ENCODE results near the gene PGM2L1.
A peak's percentile ranks its signal among the peaks of the same experiment; 100 is the strongest.

Gene PGM2L1

DNA sequence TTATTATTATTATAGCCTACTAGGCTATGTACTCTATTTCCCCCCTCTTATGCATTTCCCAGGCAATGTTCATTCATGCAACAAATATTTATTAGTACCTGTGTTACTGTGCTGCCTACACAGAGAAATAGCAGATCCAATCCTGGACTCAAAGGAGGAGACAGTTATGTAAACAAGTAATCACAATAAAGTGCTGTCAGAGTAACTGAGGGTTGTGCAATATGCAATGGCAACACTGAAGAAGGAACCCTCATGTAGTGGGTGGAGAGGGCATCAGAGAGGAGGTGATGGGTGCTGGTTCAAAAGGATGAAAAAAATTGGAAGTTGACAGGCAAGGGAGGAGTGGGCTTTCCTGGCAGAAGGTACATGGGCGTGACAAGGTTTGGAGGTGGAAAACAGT, 85.9 kb downstream of the PGM2L1 start:
- FAIRE-seq, result no peak
- TF ChIP-seq POLR2A (IDR thresholded peaks at IDR 0.05; ENCODE audit: low read depth, low read length), result no peak
- no peak for TF ChIP-seq POLR2AphosphoS5 (IDR thresholded peaks at IDR 0.05; ENCODE audit: low read depth, low read length)
- no peak for TF ChIP-seq TAF1 (IDR thresholded peaks at IDR 0.05; ENCODE audit: borderline replicate concordance, low read depth, low read length)
- DNase-seq (ENCODE audit: insufficient read length), result no peak

DNA sequence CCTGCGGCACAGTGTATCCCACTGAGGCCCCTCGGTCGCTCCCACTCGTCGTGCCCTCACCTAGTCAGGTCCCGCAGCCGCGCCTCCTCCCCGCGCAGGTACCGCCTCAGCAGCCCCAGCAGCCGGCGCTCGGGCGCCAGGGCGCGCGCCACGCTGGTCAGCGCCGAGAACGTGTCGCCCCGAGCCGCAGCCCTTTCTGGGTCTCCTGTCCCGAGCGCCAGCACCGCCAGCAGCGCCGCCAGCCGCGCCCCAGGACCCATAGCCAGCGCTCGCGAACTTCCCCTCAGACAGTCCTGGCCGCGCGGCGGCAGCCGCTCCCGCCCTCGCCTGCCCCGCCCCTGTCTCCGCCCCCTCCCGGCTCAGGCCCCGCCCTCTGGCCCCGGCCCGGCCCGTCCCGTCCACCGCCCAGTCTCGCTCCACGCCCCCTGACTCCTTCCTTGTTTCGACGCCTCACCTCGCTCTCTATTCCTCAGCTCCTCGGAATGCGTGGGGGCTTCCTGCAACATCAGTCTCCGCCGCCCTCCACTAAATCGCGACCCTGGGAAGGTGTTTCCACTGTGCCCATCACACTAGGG, 86.8 kb downstream of the PGM2L1 start, which contains the start of gene P4HA3:
P4HA3 (minus strand) TSS at position 289 of the 575 bp plus-strand sequence; CDS start at position 260, 29 bp downstream.
- TF ChIP-seq TAF1 (IDR thresholded peaks at IDR 0.05; ENCODE audit: borderline replicate concordance, low read depth, low read length) (no peak), POLR2AphosphoS5 (IDR thresholded peaks at IDR 0.05; ENCODE audit: low read depth, low read length) (no peak), POLR2A (IDR thresholded peaks at IDR 0.05; ENCODE audit: low read depth, low read length) (no peak)
- FAIRE-seq, result no peak
- DNase-seq (ENCODE audit: insufficient read length), result peak; percentile 33

- no peak for FAIRE-seq
- TF ChIP-seq TAF1 (IDR thresholded peaks at IDR 0.05; ENCODE audit: borderline replicate concordance, low read depth, low read length) (no peak), POLR2AphosphoS5 (IDR thresholded peaks at IDR 0.05; ENCODE audit: low read depth, low read length) (no peak), POLR2A (IDR thresholded peaks at IDR 0.05; ENCODE audit: low read depth, low read length) (no peak)
Measured at GRCh38 chr11:74310857-74311256, 87.4 kb downstream of the PGM2L1 start.

DNA sequence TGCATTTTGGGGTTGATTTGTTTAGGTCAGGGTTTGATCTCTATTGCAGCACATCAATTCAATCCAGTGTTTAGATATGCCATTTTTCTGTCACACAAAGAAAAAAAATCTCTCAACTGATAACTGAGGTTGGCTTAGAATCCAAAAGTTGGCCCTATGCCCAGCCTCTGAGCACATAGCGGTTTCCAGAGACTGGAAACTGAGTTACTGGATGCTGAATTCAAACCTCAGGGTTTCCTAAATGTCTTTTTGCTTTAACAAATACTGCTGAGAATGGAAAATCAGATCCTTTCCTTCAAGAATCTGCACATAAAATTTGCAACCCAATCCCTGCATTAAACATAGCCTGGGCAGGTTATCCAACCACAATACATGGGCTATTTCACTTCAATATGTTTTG, 90.8 kb downstream of the PGM2L1 start:
- TF ChIP-seq POLR2AphosphoS5 (IDR thresholded peaks at IDR 0.05; ENCODE audit: low read depth, low read length) (no peak), TAF1 (IDR thresholded peaks at IDR 0.05; ENCODE audit: borderline replicate concordance, low read depth, low read length) (no peak), POLR2A (IDR thresholded peaks at IDR 0.05; ENCODE audit: low read depth, low read length) (no peak)
- no peak for FAIRE-seq

More at GRCh38 chr11:74310857-74311256, 87.4 kb downstream of the PGM2L1 start:
- no peak for DNase-seq (ENCODE audit: insufficient read length)

DNA sequence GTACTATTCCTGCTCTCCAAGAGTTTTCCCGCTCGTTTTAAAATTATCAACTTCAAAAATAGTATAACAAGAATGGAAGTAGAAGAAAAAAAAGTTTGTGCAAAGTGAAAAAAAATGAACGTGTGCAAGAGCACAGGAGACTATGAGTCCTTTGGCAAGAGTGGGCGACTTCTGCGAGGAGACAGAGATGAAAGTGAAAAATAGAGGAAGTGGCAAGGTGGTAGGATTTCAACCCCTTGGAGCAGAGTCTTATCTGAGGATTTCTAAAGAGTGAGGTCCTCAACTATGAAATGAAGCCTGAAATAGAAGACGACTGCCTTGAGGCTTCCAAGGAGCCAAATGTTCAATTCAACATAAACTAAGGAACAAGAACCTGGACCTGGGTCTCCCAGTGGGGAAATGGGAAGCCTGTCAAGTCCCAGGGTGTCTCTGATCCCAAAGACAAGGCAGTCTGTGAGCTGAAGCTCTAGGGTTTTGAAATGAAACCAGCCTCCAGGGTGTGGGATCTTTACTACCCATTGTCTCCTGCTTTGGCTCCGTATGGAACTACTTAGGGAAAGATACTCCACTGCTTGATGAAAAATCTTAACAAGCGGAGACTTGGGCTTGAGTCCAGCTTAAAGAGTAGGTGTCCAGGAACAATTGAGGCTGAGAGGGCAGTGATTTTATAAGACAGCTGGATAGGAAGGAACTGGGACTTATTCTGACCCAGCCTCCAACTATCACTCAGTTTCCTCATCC, 91.6 kb downstream of the PGM2L1 start:
- no peak for DNase-seq (ENCODE audit: insufficient read length)
- TF ChIP-seq POLR2AphosphoS5 (IDR thresholded peaks at IDR 0.05; ENCODE audit: low read depth, low read length), result no peak
- no peak for TF ChIP-seq TAF1 (IDR thresholded peaks at IDR 0.05; ENCODE audit: borderline replicate concordance, low read depth, low read length)
- TF ChIP-seq POLR2A (IDR thresholded peaks at IDR 0.05; ENCODE audit: low read depth, low read length), result no peak
- no peak for FAIRE-seq

More for the DNA sequence above, 90.8 kb downstream of the PGM2L1 start:
- no peak for DNase-seq (ENCODE audit: insufficient read length)

GRCh38 chr11:74299015-74299414, 99.2 kb downstream of the PGM2L1 start:
- FAIRE-seq (no peak), DNase-seq (ENCODE audit: insufficient read length) (no peak)
- TF ChIP-seq TAF1 (IDR thresholded peaks at IDR 0.05; ENCODE audit: borderline replicate concordance, low read depth, low read length), result no peak
- no peak for TF ChIP-seq POLR2A (IDR thresholded peaks at IDR 0.05; ENCODE audit: low read depth, low read length)
- no peak for TF ChIP-seq POLR2AphosphoS5 (IDR thresholded peaks at IDR 0.05; ENCODE audit: low read depth, low read length)

- FAIRE-seq, result no peak
- TF ChIP-seq TAF1 (IDR thresholded peaks at IDR 0.05; ENCODE audit: borderline replicate concordance, low read depth, low read length) (no peak), POLR2A (IDR thresholded peaks at IDR 0.05; ENCODE audit: low read depth, low read length) (no peak), POLR2AphosphoS5 (IDR thresholded peaks at IDR 0.05; ENCODE audit: low read depth, low read length) (no peak)
- no peak for DNase-seq (ENCODE audit: insufficient read length)
Measured at GRCh38 chr11:74297484-74297883, 100.7 kb downstream of the PGM2L1 start.

GRCh38 chr11:74288911-74289310, 109.3 kb downstream of the PGM2L1 start:
- TF ChIP-seq TAF1 (IDR thresholded peaks at IDR 0.05; ENCODE audit: borderline replicate concordance, low read depth, low read length) (no peak), POLR2AphosphoS5 (IDR thresholded peaks at IDR 0.05; ENCODE audit: low read depth, low read length) (no peak), POLR2A (IDR thresholded peaks at IDR 0.05; ENCODE audit: low read depth, low read length) (no peak)
- FAIRE-seq, result no peak
- no peak for DNase-seq (ENCODE audit: insufficient read length)

GRCh38 chr11:74288161-74288560, 110.1 kb downstream of the PGM2L1 start:
- TF ChIP-seq POLR2A (IDR thresholded peaks at IDR 0.05; ENCODE audit: low read depth, low read length), result no peak
- no peak for TF ChIP-seq POLR2AphosphoS5 (IDR thresholded peaks at IDR 0.05; ENCODE audit: low read depth, low read length)
- no peak for TF ChIP-seq TAF1 (IDR thresholded peaks at IDR 0.05; ENCODE audit: borderline replicate concordance, low read depth, low read length)
- DNase-seq (ENCODE audit: insufficient read length) (no peak), FAIRE-seq (no peak)

DNA sequence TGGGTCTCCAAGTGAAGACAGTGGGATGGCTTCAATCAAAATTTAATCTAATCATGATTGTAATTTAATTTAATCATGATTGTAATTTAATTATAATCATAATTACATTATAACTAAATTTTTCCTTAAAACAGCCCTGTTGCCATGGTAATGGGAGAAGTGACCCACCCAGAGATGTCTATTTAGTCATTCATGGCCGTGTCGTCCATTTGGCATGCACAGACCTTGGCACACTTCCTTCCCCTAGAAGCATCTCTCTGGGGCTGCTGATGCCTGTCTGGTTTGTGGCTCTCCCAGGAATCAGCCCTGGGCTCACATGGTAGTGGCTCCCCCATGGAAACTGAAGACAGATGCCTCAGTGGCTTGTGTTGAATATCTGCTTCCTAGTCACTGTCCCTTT, 113.8 kb downstream of the PGM2L1 start:
- TF ChIP-seq POLR2A (IDR thresholded peaks at IDR 0.05; ENCODE audit: low read depth, low read length) (no peak), TAF1 (IDR thresholded peaks at IDR 0.05; ENCODE audit: borderline replicate concordance, low read depth, low read length) (no peak), POLR2AphosphoS5 (IDR thresholded peaks at IDR 0.05; ENCODE audit: low read depth, low read length) (no peak)
- DNase-seq (ENCODE audit: insufficient read length) (no peak), FAIRE-seq (peak; percentile 58)

- TF ChIP-seq TAF1 (IDR thresholded peaks at IDR 0.05; ENCODE audit: borderline replicate concordance, low read depth, low read length) (no peak), POLR2A (IDR thresholded peaks at IDR 0.05; ENCODE audit: low read depth, low read length) (no peak), POLR2AphosphoS5 (IDR thresholded peaks at IDR 0.05; ENCODE audit: low read depth, low read length) (no peak)
- FAIRE-seq (no peak), DNase-seq (ENCODE audit: insufficient read length) (no peak)
Measured at GRCh38 chr11:74283580-74284180, 114.6 kb downstream of the PGM2L1 start.

Data from GM12892 (cell line).